Epithelial cell of esophagus (primary cell): ENCODE data around the gene TNFSF8.

Source experiments
- DNase-seq: peaks from one replicate; pipeline ENCODE4 v3.0.0; 2010; ENCODE audit warnings: low read depth
- H3K4me3 ChIP-seq: 2 replicates; pipeline ENCODE4 v1.5.1; 2011; ENCODE audit warnings: mild to moderate bottlenecking, low read length, control low read depth
- TF ChIP-seq, protein P1 (sequence below): IDR thresholded peaks from 2 replicates; pipeline ENCODE4 v1.5.1; 2011; ENCODE audit warnings: low read depth, mild to moderate bottlenecking, low read length, control low read depth, inconsistent platforms; ENCODE audit not compliant: insufficient read depth; ENCODE audit errors: missing control alignments

TNFSF8 gene

DNA sequence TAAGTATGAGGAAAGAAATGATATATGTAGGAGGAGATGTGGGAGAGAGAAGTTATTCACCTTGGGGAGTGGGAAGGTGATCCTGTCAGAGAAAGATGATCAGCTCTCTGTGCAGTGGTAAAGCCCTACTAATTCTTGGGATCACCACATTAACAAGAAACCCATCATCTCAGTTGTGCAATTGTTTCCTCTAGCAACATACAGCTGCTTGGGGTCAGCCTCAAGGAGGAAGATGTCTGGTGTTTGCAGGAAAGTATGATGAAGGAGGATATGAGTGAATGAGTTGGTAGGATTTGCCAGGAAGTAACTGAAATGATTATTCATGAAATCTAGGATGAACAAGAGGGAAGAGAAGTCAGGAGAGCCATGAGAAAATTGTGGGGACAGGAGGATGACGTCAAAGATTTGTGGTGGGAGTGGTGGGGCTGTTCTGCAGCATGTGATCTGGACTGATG lies 50.1 kb downstream of the TNFSF8 start:
- DNase-seq: no peak
- no peak overlapping the region for H3K4me3 ChIP-seq
- TF ChIP-seq, protein P1, sequence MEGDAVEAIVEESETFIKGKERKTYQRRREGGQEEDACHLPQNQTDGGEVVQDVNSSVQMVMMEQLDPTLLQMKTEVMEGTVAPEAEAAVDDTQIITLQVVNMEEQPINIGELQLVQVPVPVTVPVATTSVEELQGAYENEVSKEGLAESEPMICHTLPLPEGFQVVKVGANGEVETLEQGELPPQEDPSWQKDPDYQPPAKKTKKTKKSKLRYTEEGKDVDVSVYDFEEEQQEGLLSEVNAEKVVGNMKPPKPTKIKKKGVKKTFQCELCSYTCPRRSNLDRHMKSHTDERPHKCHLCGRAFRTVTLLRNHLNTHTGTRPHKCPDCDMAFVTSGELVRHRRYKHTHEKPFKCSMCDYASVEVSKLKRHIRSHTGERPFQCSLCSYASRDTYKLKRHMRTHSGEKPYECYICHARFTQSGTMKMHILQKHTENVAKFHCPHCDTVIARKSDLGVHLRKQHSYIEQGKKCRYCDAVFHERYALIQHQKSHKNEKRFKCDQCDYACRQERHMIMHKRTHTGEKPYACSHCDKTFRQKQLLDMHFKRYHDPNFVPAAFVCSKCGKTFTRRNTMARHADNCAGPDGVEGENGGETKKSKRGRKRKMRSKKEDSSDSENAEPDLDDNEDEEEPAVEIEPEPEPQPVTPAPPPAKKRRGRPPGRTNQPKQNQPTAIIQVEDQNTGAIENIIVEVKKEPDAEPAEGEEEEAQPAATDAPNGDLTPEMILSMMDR: no peak

DNA sequence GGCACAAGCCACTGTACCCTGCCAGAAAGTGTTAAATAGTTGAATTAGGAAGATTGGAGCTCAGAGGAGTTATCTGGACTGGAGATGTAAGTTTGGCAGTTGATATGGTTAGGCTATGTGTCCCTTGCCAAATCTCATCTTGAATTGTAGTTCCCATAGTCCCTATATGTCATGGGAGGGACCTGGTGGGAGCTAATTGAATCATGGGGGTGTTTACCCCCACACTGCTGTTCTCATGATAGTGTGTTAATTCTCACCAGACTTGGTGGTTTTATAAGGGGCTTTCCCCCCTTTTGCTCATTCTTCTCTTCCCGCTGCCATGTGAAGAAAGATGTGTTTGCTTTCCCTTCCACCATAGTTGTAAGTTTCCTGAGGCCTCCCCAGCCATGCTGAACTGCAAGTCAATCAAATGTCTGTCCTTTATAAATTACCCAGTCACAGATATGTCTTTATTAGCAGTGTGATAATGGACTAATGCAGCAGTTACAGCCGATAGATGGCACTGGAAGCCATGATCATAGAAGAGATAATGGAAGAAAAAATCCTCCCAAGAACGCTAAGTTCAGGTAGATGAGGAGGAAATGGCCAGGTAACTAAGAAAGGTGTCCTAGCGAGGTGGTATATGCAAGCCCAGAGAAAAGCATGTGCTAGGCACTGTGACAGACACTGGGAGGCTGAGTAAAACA lies 51.4 kb downstream of the TNFSF8 start:
- no peak overlapping the region for H3K4me3 ChIP-seq
- no peak for DNase-seq
- TF ChIP-seq, protein P1: no peak

DNA sequence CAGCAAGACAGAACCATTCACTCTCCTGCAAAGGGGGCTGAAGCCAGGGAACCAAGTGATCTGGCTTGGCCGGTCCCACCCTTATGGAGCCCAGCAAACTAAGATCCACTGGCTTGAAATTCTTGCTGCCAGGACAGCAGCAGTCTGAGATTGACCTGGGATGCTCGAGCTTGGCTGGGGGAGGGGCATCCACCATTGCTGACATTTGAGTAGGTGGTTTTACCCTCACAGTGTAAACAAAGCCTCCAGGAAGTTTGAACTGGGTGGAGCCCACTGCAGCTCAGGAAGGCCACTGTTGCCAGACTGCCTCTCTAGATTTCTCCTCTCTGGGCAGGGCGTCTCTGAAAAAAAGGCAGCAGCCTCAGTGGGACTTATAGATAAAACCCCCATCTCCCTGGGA lies 60.5 kb downstream of the TNFSF8 start:
- no peak for DNase-seq
- H3K4me3 ChIP-seq: no peak overlapping the region
- TF ChIP-seq, protein P1: no peak

DNA sequence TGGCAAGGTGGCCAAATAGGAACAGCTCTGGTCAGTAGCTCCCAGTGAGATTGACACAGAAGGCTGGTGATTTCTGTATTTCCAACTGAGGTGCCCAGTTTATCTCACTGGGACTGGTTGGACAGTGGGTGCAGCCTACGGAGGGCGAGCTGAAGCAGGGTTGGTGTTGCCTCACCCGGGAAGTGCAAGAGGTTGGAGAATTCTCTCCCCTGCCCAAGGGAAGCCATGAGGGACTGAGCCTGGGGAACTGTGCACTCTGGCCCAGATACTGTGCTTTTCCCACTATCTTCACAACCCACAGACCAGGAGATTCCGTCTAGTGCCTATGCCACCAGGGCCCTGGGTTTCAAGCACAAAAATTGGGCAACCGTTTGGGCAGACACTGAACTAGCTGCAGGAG lies 61.0 kb downstream of the TNFSF8 start:
- TF ChIP-seq, protein P1: no peak
- no peak overlapping the region for H3K4me3 ChIP-seq
- no peak for DNase-seq

DNA sequence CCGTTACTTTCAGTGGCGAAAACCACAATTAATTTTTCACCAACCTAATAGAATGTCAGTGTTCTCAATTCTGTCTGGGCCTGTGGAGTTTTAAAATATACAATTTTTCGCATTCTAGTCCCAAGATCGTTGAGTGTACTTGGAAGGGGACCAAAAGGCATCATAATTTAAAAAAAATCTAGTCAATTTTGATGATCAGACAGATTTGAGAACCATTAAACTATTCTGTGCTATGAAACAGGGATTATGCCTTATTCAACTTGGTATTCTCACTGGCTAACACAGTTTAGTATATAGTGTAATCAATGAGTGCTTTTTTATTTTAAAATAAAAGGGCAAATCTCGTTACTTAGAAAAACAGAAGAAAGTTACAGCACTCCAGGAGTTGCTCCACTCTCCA lies 63.1 kb downstream of the TNFSF8 start:
- TF ChIP-seq, protein P1: no peak
- no peak overlapping the region for H3K4me3 ChIP-seq
- no peak for DNase-seq

DNA sequence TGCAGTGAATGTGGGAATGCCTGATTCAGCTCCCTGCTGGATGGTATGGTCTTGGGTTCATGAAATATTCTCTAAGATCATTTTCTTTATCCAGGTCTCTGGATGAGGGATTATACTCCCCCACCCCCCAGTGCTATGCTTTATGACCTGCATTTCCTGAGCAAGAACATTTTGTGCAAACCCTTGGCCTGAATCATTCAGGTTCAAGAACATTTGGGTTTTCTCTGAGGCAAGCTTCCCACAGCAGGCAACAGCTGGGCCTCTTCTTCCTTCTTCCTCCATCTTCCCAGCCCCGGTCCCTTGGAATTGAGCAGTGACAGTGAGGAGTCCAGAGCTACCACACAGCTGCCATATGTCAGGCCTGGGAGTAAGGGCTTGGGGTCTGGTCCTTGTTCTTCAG lies 65.9 kb downstream of the TNFSF8 start:
- TF ChIP-seq, protein P1: no peak
- DNase-seq: no peak
- H3K4me3 ChIP-seq: no peak overlapping the region
